Measurements from ENCODE around the gene VPS26A.

GRCh38 chr10:69107699-69108098, 16.3 kb upstream of the VPS26A start:
- TF ChIP-seq MYC (IDR thresholded peaks at IDR 0.05; ENCODE audit: low read depth, low read length) (no peak), CTCF (IDR thresholded peaks at IDR 0.05; ENCODE audit: extremely low read depth in 1 of 2, insufficient read depth in 1 of 2, low read depth in 1 of 2, low read length in 2 of 2) (no peak)
